Bone marrow (tissue), 2 donors: ENCODE measurements around the gene ACY1.
"Not testable (repeated sequence)": the region's sequence is repeated elsewhere in the genome, so short reads cannot be mapped to it uniquely, and the experiment has no call there.

Source experiments
- DNase-seq, 2 donors: peaks; one replicate each; lab custom pipeline; 2025; lab: John Stamatoyannopoulos, UW

Gene ACY1

GRCh38 chr3:52025453-52025852 is 42.1 kb downstream of the ACY1 start:
- DNase-seq = no peak

- no peak for DNase-seq
These were observed 42.7 kb downstream of the ACY1 start for GRCh38 chr3:52026041-52026440.

- DNase-seq = no peak
These were observed 45.2 kb downstream of the ACY1 start for GRCh38 chr3:52028572-52028971.

- no peak for DNase-seq
These were observed 45.7 kb downstream of the ACY1 start for GRCh38 chr3:52029053-52029452.

GRCh38 chr3:52029535-52029934 is 46.2 kb downstream of the ACY1 start:
- no peak for DNase-seq

GRCh38 chr3:52030714-52031310 is 47.5 kb downstream of the ACY1 start:
- no peak for DNase-seq

GRCh38 chr3:52031896-52032295 is 48.6 kb downstream of the ACY1 start:
- no peak for DNase-seq

- DNase-seq = no peak
These were observed 49.5 kb downstream of the ACY1 start for GRCh38 chr3:52032702-52033408.

GRCh38 chr3:52033748-52034147 is 50.4 kb downstream of the ACY1 start:
- not testable (repeated sequence) for DNase-seq

- no peak for DNase-seq
These were observed 50.9 kb downstream of the ACY1 start for GRCh38 chr3:52034212-52034611.

GRCh38 chr3:52034651-52035050 is 51.3 kb downstream of the ACY1 start:
- DNase-seq = no peak

GRCh38 chr3:52036222-52036694 is 52.9 kb downstream of the ACY1 start:
- no peak for DNase-seq

- no peak for DNase-seq
These were observed 53.5 kb downstream of the ACY1 start for GRCh38 chr3:52036829-52037228.

- no peak for DNase-seq
These were observed 54.0 kb downstream of the ACY1 start for GRCh38 chr3:52037291-52037690.

GRCh38 chr3:52038227-52038626 is 54.9 kb downstream of the ACY1 start:
- DNase-seq = no peak
